ENCODE data around the gene SLC30A2. TPM values are rescaled to one million over a fixed set of nuclear protein-coding genes. Genes with fewer than 3 reads are reported as not detected.

Gene SLC30A2
- total RNA-seq, 1 experiment from 2014 or later, result not detected

- ATAC-seq (peak; percentile 91), DNase-seq (ENCODE audit: low read depth, low spot score) (peak; percentile 77)
- Histone ChIP-seq H3K4me2 (ENCODE audit: low read length) (peak overlapping the region; percentile 100), H3K9me3 (ENCODE audit: control insufficient read depth in 1 of 2, insufficient read depth in 1 of 2, low read depth in 1 of 2, low read length in 2 of 2) (no peaks in the 10 kb centered on the region), H3K27ac (ENCODE audit: low read depth, low read length) (peak overlapping the region; percentile 73), H3K9me2 (ENCODE audit: insufficient read depth) (no peaks in the 10 kb centered on the region), H3K4me3 (replicated peaks in 1 of 2; ENCODE audit: low read depth in 1 of 2, low read length in 2 of 2) (peak overlapping the region; percentile 91 to 98), H2AFZ (ENCODE audit: low read depth, low read length, poor library complexity, severe bottlenecking) (peak overlapping the region; percentile 95), H3K27me3 (ENCODE audit: insufficient read depth, low read length) (no peaks in the 10 kb centered on the region), H3K79me2 (ENCODE audit: insufficient read depth, low read length) (no peaks in the 10 kb centered on the region), H3K4me1 (ENCODE audit: control insufficient read depth in 1 of 2, insufficient read depth in 2 of 2, low read length in 2 of 2) (peaks cover 11 to 27% of the 10 kb centered on the region in 2 experiments), H3K9ac (ENCODE audit: low read length) (peak overlapping the region; percentile 86), H4K20me1 (ENCODE audit: insufficient read depth) (no peaks in the 10 kb centered on the region), H3K36me3 (ENCODE audit: control insufficient read depth in 1 of 2, insufficient read depth in 2 of 2, low read length in 2 of 2) (no peaks in the 10 kb centered on the region)
- CTCF ChIA-PET, result interaction anchor here (0.7 to 3.8 kb wide), 11 partner anchors 9 to 382 kb away, joined by 3 to 60 read pairs (median 6); partner anchors contain the start of genes CEP85 and PDIK1L
- POLR2A ChIA-PET, result interaction anchor here (1.0 to 1.5 kb wide), 4 partner anchors 48 to 110 kb away, joined by 3 to 5 read pairs (median 3); no protein-coding TSS in a partner anchor
- no peak for TF ChIP-seq MAX (IDR thresholded peaks at IDR 0.05)
- TF ChIP-seq YY1 (IDR thresholded peaks at IDR 0.05; ENCODE audit: extremely low read depth, insufficient replicate concordance, low read depth, low read length), result peak; percentile 32
- 0 out of 6 replicates have a peak, but pooled peaks of 1 of the 3 experiments have one; percentile 14 for TF ChIP-seq CTCF (IDR thresholded peaks at IDR 0.05 in 2 of 3, conservative IDR thresholded peaks at IDR 0.05 in 1 of 3; ENCODE audit: borderline replicate concordance in 1 of 3, insufficient read depth in 1 of 3, low read depth in 2 of 3, low read length in 2 of 3)
- TF ChIP-seq CBX3 (IDR thresholded peaks at IDR 0.05; ENCODE audit: low read depth), result no peak
- TF ChIP-seq SRF (IDR thresholded peaks at IDR 0.05; ENCODE audit: low read depth), result no peak
- TF ChIP-seq POLR2A (IDR thresholded peaks at IDR 0.05; ENCODE audit: borderline replicate concordance, extremely low read depth, insufficient read depth, insufficient read length), result peak; percentile 54
- no peak for TF ChIP-seq TCF7L2 (IDR thresholded peaks at IDR 0.05; ENCODE audit: borderline replicate concordance, extremely low read depth, insufficient read depth, insufficient read length)
- no peak for TF ChIP-seq FOSL1 (IDR thresholded peaks at IDR 0.05; ENCODE audit: low read depth)
- TF ChIP-seq REST (IDR thresholded peaks at IDR 0.05; ENCODE audit: low read depth), result no peak
- peak; percentile 92 for TF ChIP-seq POLR2AphosphoS5 (IDR thresholded peaks at IDR 0.05; ENCODE audit: low read depth, low read length)
- no peak for TF ChIP-seq SIN3A (IDR thresholded peaks at IDR 0.05; ENCODE audit: low read depth)
- TF ChIP-seq ELF1 (IDR thresholded peaks at IDR 0.05; ENCODE audit: borderline replicate concordance, low read depth), result no peak
- TF ChIP-seq EZH2phosphoT487 (IDR thresholded peaks at IDR 0.05; ENCODE audit: borderline replicate concordance), result no peak
- TF ChIP-seq RAD21 (IDR thresholded peaks at IDR 0.05; ENCODE audit: low read depth), result no peak
- TF ChIP-seq SP1 (IDR thresholded peaks at IDR 0.05; ENCODE audit: low read depth), result no peak; the same call in 1 of the 2 replicates
- TSS peak; percentile 62 for BruUV-seq (replicated peaks)
- RAD21 ChIA-PET (ENCODE audit: low non-redundant PET in 1 of 2, low total read pairs in 2 of 2, uncharacterized antibody in 2 of 2, unreplicated experiment in 2 of 2), result interaction anchor here (0.6 to 2.1 kb wide), 5 partner anchors 109 to 1193 kb away, joined by 3 to 12 read pairs (median 3); no protein-coding TSS in a partner anchor
- intact Hi-C loops (cut with micrococcal nuclease), result loop anchor here (2.0 to 5.0 kb wide), 4 partner anchors 75 to 357 kb away; partner anchors contain the start of genes C1orf232, PDIK1L and ZNF593
These were observed 10.5 kb downstream of the SLC30A2 start for GRCh38 chr1:26035203-26035958.
